HL-60 (cell line): ENCODE results near the gene COX11.

ENCODE experiments used
- DNase-seq, 2 experiments: peaks; one replicate each; pipeline ENCODE4 v3.0.0-alpha.2; 2010 to 2020; ENCODE audit warnings: low read depth in 1 of 2, low spot score in 1 of 2
- H3K27ac ChIP-seq: fragments of 250-450 bp; sonication (Bioruptor Pico); replicated peaks from 2 replicates; pipeline ENCODE4 v1.5.1; 2020; ENCODE audit warnings: mild to moderate bottlenecking, moderate library complexity
- H3K27me3 ChIP-seq: fragments of 250-450 bp; sonication (Bioruptor Pico); 2 replicates; pipeline ENCODE4 v1.5.1; 2021; ENCODE audit warnings: mild to moderate bottlenecking, moderate library complexity; ENCODE audit not compliant: insufficient read depth, poor library complexity, severe bottlenecking
- H3K4me3 ChIP-seq: replicated peaks from 2 replicates; pipeline ENCODE4 v1.5.1; 2011; ENCODE audit warnings: mild to moderate bottlenecking, control low read depth, low read length; ENCODE audit not compliant: insufficient read depth
- GABPA ChIP-seq: IDR thresholded peaks from 2 replicates; pipeline ENCODE4 v1.6.1; 2012; ENCODE audit warnings: low read depth
- POLR2AphosphoS5 ChIP-seq: IDR thresholded peaks from 2 replicates; pipeline ENCODE4 v1.6.1; 2012; ENCODE audit warnings: low read depth
- SPI1 ChIP-seq: IDR thresholded peaks from 2 replicates; pipeline ENCODE4 v1.6.1; 2012; ENCODE audit warnings: low read depth, mild to moderate bottlenecking, borderline replicate concordance
- TF ChIP-seq, protein P1 (sequence below): IDR thresholded peaks from one replicate; pipeline ENCODE4 v1.5.1; 2011; ENCODE audit warnings: low read length, control low read depth, inconsistent platforms; ENCODE audit not compliant: insufficient read depth
- TF ChIP-seq, protein P2 (sequence below): IDR thresholded peaks from 2 replicates; pipeline ENCODE4 v1.6.1; 2012; ENCODE audit warnings: low read depth; ENCODE audit not compliant: insufficient replicate concordance

Gene COX11

DNA sequence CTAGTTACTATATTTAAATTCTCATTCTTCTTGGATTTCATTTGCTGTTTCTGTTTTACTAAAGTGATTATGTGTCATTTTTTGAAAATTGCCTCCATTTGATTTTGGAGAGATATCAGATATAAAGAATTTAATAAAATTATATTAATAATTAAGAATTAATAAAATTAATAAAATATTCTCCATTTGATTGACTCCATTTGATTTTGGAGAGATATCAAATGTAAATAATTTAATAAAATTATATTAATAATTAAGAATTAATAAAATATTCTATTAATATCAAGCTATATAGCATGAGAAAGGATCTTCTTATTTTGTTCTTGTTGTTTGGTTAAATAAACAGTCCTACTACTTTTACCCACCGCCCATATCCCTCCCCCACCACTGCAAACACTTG lies 23.1 kb upstream of the COX11 start:
- DNase-seq = no peak
- TF ChIP-seq, protein P1, sequence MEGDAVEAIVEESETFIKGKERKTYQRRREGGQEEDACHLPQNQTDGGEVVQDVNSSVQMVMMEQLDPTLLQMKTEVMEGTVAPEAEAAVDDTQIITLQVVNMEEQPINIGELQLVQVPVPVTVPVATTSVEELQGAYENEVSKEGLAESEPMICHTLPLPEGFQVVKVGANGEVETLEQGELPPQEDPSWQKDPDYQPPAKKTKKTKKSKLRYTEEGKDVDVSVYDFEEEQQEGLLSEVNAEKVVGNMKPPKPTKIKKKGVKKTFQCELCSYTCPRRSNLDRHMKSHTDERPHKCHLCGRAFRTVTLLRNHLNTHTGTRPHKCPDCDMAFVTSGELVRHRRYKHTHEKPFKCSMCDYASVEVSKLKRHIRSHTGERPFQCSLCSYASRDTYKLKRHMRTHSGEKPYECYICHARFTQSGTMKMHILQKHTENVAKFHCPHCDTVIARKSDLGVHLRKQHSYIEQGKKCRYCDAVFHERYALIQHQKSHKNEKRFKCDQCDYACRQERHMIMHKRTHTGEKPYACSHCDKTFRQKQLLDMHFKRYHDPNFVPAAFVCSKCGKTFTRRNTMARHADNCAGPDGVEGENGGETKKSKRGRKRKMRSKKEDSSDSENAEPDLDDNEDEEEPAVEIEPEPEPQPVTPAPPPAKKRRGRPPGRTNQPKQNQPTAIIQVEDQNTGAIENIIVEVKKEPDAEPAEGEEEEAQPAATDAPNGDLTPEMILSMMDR = no peak
- TF ChIP-seq GABPA = no peak
- no peak for TF ChIP-seq POLR2AphosphoS5
- TF ChIP-seq, protein P2, sequence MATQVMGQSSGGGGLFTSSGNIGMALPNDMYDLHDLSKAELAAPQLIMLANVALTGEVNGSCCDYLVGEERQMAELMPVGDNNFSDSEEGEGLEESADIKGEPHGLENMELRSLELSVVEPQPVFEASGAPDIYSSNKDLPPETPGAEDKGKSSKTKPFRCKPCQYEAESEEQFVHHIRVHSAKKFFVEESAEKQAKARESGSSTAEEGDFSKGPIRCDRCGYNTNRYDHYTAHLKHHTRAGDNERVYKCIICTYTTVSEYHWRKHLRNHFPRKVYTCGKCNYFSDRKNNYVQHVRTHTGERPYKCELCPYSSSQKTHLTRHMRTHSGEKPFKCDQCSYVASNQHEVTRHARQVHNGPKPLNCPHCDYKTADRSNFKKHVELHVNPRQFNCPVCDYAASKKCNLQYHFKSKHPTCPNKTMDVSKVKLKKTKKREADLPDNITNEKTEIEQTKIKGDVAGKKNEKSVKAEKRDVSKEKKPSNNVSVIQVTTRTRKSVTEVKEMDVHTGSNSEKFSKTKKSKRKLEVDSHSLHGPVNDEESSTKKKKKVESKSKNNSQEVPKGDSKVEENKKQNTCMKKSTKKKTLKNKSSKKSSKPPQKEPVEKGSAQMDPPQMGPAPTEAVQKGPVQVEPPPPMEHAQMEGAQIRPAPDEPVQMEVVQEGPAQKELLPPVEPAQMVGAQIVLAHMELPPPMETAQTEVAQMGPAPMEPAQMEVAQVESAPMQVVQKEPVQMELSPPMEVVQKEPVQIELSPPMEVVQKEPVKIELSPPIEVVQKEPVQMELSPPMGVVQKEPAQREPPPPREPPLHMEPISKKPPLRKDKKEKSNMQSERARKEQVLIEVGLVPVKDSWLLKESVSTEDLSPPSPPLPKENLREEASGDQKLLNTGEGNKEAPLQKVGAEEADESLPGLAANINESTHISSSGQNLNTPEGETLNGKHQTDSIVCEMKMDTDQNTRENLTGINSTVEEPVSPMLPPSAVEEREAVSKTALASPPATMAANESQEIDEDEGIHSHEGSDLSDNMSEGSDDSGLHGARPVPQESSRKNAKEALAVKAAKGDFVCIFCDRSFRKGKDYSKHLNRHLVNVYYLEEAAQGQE = no peak
- TF ChIP-seq SPI1 = no peak
- H3K27me3 ChIP-seq = no peaks in the 10 kb centered on the region
- H3K27ac ChIP-seq = no peak overlapping the region
- no peak overlapping the region for H3K4me3 ChIP-seq

DNA sequence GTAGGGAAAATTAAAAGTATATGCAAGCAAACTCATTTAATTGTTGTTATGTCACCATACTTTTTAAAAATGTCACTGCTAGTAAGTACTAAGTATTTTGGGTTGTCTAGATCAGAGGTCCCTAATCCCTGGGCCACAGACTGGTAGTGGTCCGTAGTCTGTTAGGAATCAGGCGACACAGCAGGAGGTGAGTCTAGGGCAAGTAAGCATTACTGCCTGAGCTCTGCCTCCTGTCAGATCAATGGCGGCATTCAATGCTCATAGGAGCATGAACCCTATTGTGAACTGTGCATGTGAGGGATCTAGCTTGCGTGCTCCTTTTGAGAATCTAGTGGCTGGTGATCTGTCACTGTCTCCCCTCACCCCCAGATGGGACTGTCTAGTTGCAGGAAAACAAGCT lies 21.7 kb upstream of the COX11 start:
- DNase-seq = no peak
- no peak overlapping the region for H3K27ac ChIP-seq
- H3K4me3 ChIP-seq = no peak overlapping the region
- no peaks in the 10 kb centered on the region for H3K27me3 ChIP-seq
- TF ChIP-seq POLR2AphosphoS5 (no peak), SPI1 (no peak), GABPA (no peak)
- TF ChIP-seq, protein P2 = no peak
- TF ChIP-seq, protein P1 = no peak

DNA sequence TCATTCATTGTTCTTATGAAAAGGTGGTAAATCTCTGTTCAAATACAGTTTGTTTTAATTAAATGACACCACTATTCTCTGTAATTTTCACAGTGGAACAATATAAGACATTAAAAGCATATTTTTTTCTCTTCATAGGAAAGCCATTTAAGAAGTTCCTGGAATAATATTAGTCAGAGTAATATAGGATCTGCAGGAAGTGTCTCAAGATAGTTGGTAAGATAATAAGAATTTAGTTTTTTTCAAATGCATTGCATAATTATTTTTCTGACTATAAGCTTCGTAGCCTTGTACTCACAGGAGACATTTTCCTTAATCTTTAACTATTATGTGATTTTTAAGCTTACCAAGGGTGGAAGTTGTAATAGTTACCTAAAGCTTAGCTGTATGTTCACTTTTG lies 17.0 kb upstream of the COX11 start:
- no peak for DNase-seq
- Histone ChIP-seq H3K27me3 (no peaks in the 10 kb centered on the region), H3K4me3 (no peak overlapping the region), H3K27ac (no peak overlapping the region)
- TF ChIP-seq, protein P1 = no peak
- no peak for TF ChIP-seq SPI1
- TF ChIP-seq GABPA = no peak
- TF ChIP-seq, protein P2 = no peak
- TF ChIP-seq POLR2AphosphoS5 = no peak
